ENCODE data around the gene KIAA0825. TPM values are rescaled to one million over a fixed set of nuclear protein-coding genes. Genes with fewer than 3 reads are reported as not detected.

The KIAA0825 gene
- total RNA-seq, 1 experiment from 2014 or later, result 1.6 TPM

- Histone ChIP-seq H3K27me3 (ENCODE audit: control insufficient read depth, insufficient read depth, low read length) (no peaks in the 10 kb centered on the region), H3K4me3 (ENCODE audit: low read depth in 2 of 2, low read length in 2 of 2) (no peak overlapping the region), H3K4me1 (ENCODE audit: control insufficient read depth, insufficient read depth, low read length) (no peaks in the 10 kb centered on the region), H3K36me3 (ENCODE audit: control insufficient read depth, insufficient read depth, low read length) (no peaks in the 10 kb centered on the region), H3K9me3 (ENCODE audit: control insufficient read depth, insufficient read depth, low read depth, low read length) (no peaks in the 10 kb centered on the region), H3K27ac (ENCODE audit: low read length) (no peak overlapping the region)
- DNase-seq (ENCODE audit: low read depth, low spot score) (no peak), ATAC-seq (no peak)
- CTCF ChIA-PET, result no interaction called here
- POLR2A ChIA-PET, result no interaction called here
- intact Hi-C loops (cut with micrococcal nuclease; ENCODE audit: unreplicated experiment), result no loop called here
- TF ChIP-seq REST (IDR thresholded peaks at IDR 0.05; ENCODE audit: insufficient read depth in 1 of 2, low read depth in 2 of 2, low read length in 1 of 2), result no peak
- TF ChIP-seq POLR2AphosphoS5 (IDR thresholded peaks at IDR 0.05; ENCODE audit: low read depth, low read length), result no peak
- TF ChIP-seq SIN3A (IDR thresholded peaks at IDR 0.05; ENCODE audit: borderline replicate concordance, insufficient read depth, low read depth, low read length), result no peak
- TF ChIP-seq TCF7L2 (IDR thresholded peaks at IDR 0.05; ENCODE audit: low read depth, low read length), result no peak
- TF ChIP-seq CTCF (IDR thresholded peaks at IDR 0.05), result no peak
- in situ Hi-C loops (cut with HindIII; ENCODE audit: low pct_unique_long_range_greater_than_20kb, low sequenced_read_pairs), result no loop called here
- no TSS peak for BruUV-seq (replicated peaks)
These were observed 100.6 kb downstream of the KIAA0825 start for GRCh38 chr5:94517490-94518488.

- TF ChIP-seq SIN3A (IDR thresholded peaks at IDR 0.05; ENCODE audit: borderline replicate concordance, insufficient read depth, low read depth, low read length) (no peak), REST (IDR thresholded peaks at IDR 0.05; ENCODE audit: insufficient read depth in 1 of 2, low read depth in 2 of 2, low read length in 1 of 2) (no peak), POLR2AphosphoS5 (IDR thresholded peaks at IDR 0.05; ENCODE audit: low read depth, low read length) (no peak), TCF7L2 (IDR thresholded peaks at IDR 0.05; ENCODE audit: low read depth, low read length) (no peak), CTCF (IDR thresholded peaks at IDR 0.05) (no peak)
- H3K4me1 ChIP-seq (ENCODE audit: control insufficient read depth, insufficient read depth, low read length), result no peaks in the 10 kb centered on the region
- no peak for DNase-seq (ENCODE audit: low read depth, low spot score)
- no peaks in the 10 kb centered on the region for H3K27me3 ChIP-seq (ENCODE audit: control insufficient read depth, insufficient read depth, low read length)
- H3K4me3 ChIP-seq (ENCODE audit: low read depth in 2 of 2, low read length in 2 of 2), result no peak overlapping the region
- ChIA-PET CTCF (interaction anchor here (0.7 kb wide), 1 partner anchor 144 kb away, joined by 3 read pairs; no protein-coding TSS in a partner anchor), POLR2A (interaction anchor here (0.5 kb wide), 1 partner anchor 191 kb away, joined by 4 read pairs; no protein-coding TSS in a partner anchor)
- H3K9me3 ChIP-seq (ENCODE audit: control insufficient read depth, insufficient read depth, low read depth, low read length), result no peaks in the 10 kb centered on the region
- in situ Hi-C loops (cut with HindIII; ENCODE audit: low pct_unique_long_range_greater_than_20kb, low sequenced_read_pairs) (no loop called here), intact Hi-C loops (cut with micrococcal nuclease; ENCODE audit: unreplicated experiment) (no loop called here)
- no peak overlapping the region for H3K27ac ChIP-seq (ENCODE audit: low read length)
- H3K36me3 ChIP-seq (ENCODE audit: control insufficient read depth, insufficient read depth, low read length), result no peaks in the 10 kb centered on the region
- ATAC-seq, result no peak
- BruUV-seq (replicated peaks), result no TSS peak
These were observed 102.3 kb downstream of the KIAA0825 start for GRCh38 chr5:94516148-94516547.

Data from Panc1 (cell line).